ENCODE data around the gene C4A. TPM values are rescaled to one million over a fixed set of nuclear protein-coding genes. Genes with fewer than 3 reads are reported as not detected.
"Not testable (repeated sequence)": the region's sequence is repeated elsewhere in the genome, so short reads cannot be mapped to it uniquely, and the experiment has no call there.

Gene C4A
- total RNA-seq, 2 donors from 2014 or later, result 152 to 175 TPM

DNA sequence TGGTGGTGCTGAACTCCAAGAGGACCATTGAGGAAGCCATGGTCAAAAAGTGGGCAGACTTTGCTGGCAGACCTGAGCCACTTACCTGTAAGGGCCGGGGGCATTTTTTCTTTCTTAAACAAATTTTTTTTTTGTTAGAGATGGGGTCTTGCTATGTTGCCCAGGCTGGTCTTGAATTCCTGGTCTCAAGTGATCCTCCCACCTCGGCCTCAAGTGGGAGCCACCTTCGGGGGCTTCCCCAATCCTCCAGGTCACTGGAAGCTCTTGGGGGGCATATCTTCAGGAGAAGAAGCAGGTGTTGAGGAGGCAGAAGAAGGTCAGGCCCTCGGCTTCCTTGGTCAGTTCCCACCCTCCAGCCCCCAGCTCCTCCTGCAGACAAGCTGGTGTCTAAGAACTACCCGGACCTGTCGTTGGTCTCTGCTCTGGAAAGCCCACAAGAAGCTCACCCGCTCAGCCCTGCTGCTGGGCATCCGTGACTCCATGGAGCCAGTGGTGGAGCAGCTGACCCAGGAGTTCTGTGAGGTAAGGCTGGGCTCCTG lies 24.2 kb downstream of the C4A start:
- not testable (repeated sequence) for H3K36me3 ChIP-seq; H3K27ac ChIP-seq; H3K4me1 ChIP-seq; H3K9me3 ChIP-seq; DNase-seq (ENCODE audit: low spot score); H3K4me3 ChIP-seq; H3K27me3 ChIP-seq

DNA sequence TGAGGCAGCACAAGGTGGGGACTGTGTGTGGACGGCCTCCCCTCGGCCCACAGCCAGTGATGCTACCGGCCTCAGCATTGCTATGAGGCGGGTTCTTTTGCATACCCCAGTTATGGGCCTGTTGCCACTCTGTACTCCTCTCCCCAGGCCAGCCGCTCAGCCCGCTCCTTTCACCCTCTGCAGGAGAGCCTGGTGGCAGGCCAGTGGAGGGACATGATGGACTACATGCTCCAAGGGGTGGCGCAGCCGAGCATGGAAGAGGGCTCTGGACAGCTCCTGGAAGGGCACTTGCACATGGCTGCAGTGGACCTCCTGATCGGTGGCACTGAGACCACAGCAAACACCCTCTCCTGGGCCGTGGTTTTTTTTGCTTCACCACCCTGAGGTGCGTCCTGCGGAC lies 25.2 kb downstream of the C4A start:
- not testable (repeated sequence) for H3K36me3 ChIP-seq; H3K9me3 ChIP-seq; H3K4me3 ChIP-seq; DNase-seq (ENCODE audit: low spot score); H3K4me1 ChIP-seq; H3K27ac ChIP-seq; H3K27me3 ChIP-seq

DNA sequence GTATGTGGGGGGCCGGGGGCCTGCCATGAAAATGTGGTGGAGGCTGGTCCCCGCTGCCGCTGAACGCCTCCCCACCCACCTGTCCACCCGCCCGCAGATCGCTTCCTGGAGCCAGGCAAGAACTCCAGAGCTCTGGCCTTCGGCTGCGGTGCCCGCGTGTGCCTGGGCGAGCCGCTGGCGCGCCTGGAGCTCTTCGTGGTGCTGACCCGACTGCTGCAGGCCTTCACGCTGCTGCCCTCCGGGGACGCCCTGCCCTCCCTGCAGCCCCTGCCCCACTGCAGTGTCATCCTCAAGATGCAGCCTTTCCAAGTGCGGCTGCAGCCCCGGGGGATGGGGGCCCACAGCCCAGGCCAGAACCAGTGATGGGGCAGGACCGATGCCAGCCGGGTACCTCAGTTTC lies 26.2 kb downstream of the C4A start:
- not testable (repeated sequence) for H3K4me1 ChIP-seq; H3K9me3 ChIP-seq; H3K27ac ChIP-seq; DNase-seq (ENCODE audit: low spot score); H3K4me3 ChIP-seq; H3K27me3 ChIP-seq; H3K36me3 ChIP-seq

DNA sequence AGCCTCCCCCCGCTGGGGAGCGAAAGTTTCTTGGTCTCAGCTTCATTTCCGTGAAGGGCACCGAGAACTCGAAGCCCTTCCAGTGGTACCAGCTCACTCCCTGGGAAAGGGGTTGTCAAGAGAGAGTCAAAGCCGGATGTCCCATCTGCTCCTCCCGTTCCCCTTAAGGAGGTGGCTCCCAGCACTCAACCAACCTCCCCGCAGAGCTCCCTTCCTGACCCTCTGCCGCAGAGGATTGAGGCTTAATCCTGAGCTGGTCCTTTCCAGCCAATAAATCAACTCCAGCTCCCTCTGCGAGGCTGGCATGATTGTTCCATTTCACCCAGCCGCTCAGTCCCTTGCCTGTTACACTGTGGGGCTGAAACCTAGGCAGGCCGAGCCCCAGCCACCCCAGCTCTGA lies 26.8 kb downstream of the C4A start:
- not testable (repeated sequence) for H3K36me3 ChIP-seq; H3K4me3 ChIP-seq; H3K4me1 ChIP-seq; H3K27me3 ChIP-seq; H3K9me3 ChIP-seq; DNase-seq (ENCODE audit: low spot score); H3K27ac ChIP-seq

DNA sequence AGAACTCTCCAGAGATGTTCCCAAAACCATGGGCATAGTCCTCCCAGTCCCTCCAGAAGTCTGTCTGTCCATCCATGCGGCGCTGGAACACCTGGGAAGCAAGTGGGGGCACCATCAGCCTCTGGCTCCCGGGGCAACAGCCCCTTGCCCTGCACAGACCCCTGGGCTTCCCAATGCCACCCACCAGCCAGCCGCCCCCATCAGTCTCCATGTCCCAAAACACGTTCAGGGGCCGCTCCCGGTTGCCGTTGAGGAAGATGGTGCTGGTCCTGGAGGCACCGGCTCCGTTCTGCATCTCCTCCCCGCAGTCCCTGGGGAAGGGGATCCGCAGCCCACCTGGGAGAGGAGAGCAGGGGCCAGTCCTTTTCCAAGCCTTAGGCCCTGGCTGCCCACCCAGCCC lies 27.7 kb downstream of the C4A start:
- not testable (repeated sequence) for DNase-seq (ENCODE audit: low spot score); H3K27ac ChIP-seq

DNA sequence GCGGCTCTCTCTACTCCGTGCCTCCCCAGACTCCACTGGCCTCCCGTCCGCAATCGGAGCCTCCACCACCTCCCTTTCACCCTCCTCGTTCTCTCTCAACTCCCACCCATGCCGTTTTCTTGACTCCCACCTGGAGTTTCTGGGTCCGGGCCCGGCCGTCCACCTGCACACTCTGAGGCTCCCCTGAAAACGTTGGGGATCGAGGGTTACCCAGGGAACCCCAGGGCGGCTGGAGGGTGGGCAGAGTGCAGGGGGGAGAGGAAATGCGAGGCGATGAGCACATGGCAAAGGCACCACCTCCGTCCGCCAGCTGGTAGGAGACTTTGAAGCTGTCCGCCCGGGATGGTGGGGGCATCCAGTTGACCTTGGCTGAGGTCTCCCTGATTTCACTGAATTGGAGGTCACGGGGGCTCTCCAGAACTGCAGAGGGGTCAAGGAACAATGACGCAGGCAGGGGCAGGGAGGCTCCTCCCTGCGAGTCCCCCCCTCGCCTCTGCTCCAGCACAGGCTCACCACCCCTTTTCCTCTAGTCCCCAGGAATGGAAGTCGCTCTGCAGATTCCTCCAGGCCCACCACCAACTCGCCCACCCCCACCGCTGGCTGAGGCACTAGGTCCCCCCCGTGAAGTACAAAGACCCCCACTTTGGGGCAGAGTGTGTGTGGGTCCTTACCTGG lies 29.1 kb downstream of the C4A start:
- not testable (repeated sequence) for DNase-seq (ENCODE audit: low spot score); H3K27ac ChIP-seq; H3K4me3 ChIP-seq; H3K27me3 ChIP-seq; H3K9me3 ChIP-seq; H3K36me3 ChIP-seq; H3K4me1 ChIP-seq

More for the DNA sequence above, 27.7 kb downstream of the C4A start:
- H3K4me3 ChIP-seq, H3K9me3 ChIP-seq, H3K27me3 ChIP-seq, H3K4me1 ChIP-seq, H3K36me3 ChIP-seq: not testable (repeated sequence)

DNA sequence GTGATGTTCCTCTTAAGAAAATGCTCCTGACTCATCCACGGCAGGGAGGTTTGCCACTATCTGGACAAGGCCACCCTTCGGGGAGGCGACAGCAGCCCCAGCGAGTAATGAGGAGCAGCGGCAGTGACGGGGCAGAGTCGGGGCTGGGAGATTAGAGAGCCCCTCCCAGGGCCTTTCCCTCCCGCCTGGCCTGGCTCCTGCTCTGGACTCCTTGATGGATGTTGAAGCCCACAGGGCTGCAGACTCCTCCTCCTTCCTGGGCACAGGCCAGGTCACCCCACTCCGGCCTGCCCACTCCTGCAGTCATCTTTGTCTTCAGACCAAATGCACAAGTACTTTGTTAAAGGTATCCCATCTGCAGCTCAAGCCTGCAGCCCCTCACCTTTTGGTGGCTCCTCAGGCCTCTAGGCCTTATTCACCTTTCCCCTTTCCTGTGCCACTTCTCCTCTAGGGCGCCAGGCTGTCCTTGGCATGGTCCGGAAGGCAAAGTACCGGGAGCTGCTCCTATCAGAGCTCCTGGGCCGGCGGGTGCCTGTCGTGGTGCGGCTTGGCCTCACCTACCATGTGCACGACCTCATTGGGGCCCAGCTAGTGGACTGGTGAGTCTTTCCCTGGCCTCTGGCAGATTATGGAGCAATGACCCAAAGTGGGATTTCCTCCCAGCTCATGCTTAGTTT lies 31.2 kb downstream of the C4A start:
- not testable (repeated sequence) for H3K36me3 ChIP-seq; H3K27ac ChIP-seq; H3K4me3 ChIP-seq; H3K27me3 ChIP-seq; H3K4me1 ChIP-seq; DNase-seq (ENCODE audit: low spot score); H3K9me3 ChIP-seq

DNA sequence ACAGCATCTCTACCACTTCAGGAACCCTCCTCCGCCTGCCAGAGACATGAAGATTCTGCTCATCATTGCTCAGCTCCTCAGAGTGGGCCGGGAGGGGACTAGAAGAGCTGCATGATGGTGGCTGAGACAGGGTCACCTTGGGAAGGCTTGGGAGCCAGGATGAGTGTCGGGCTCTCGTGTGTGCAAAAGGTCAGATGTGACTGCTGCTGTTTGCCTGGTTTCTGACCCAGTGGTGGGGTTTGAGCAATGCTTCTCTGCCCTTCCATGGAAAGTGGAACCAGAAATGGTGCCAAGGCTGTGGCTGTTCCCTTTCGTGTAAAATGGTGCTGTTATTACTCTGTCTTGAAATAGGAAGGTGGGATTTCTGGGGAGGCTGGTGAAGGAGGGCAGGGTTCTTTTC lies 31.9 kb downstream of the C4A start:
- not testable (repeated sequence) for H3K27me3 ChIP-seq; H3K36me3 ChIP-seq; H3K4me1 ChIP-seq; H3K27ac ChIP-seq; H3K9me3 ChIP-seq; DNase-seq (ENCODE audit: low spot score); H3K4me3 ChIP-seq

DNA sequence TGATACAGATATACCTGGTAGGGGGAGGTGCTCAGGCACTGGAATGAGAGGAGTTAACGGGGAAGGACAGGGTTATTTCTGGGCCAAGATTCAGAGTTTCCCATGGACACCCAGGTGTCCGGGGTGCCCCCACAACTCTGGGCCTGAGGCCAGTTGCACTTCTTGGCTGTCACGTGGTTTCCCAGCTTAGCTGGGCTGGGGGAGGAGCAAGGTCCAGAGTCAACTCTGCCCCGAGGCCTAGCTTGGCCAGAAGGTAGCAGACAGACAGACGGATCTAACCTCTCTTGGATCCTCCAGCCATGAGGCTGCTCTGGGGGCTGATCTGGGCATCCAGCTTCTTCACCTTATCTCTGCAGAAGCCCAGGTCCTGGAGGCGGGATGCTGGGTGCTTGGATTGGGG lies 32.7 kb downstream of the C4A start, which contains the start of gene C4B:
C4B (plus strand) TSS at position 249 of the 400 bp plus-strand sequence; CDS start at position 300, 51 bp downstream.
- H3K27ac ChIP-seq; H3K27me3 ChIP-seq; H3K4me1 ChIP-seq; H3K4me3 ChIP-seq; H3K36me3 ChIP-seq; H3K9me3 ChIP-seq; DNase-seq (ENCODE audit: low spot score): not testable (repeated sequence)

DNA sequence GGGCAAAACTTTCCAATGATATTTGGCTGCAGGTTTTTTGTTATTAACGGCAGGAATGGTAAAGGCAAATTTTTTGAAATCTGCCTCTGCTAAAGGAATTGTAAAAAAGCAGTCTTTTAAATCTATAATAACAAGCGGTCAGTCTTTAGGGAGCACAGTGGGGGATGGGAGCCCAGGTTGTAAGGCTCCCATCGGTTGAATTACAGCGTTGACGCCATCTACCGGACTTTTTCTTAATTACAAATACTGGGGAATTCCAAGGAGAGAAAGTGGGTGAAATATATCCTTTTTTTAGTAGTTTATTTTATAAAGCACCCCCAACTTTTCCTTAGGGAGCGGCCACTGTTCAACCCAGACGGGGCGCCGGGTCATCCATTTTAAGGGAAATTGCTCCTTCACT lies 40.2 kb downstream of the C4A start:
- not testable (repeated sequence) for H3K4me1 ChIP-seq; H3K9me3 ChIP-seq; H3K36me3 ChIP-seq; DNase-seq (ENCODE audit: low spot score); H3K27ac ChIP-seq; H3K4me3 ChIP-seq; H3K27me3 ChIP-seq

DNA sequence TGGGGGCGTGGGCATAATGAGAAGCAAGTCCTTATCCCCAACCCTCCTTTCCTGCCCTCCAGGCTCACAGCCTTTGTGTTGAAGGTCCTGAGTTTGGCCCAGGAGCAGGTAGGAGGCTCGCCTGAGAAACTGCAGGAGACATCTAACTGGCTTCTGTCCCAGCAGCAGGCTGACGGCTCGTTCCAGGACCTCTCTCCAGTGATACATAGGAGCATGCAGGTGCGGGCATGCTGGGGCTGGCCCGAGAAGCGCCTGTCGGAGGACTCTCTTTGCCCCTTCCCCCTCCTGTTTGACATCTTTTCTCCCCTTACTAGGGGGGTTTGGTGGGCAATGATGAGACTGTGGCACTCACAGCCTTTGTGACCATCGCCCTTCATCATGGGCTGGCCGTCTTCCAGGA lies 46.8 kb downstream of the C4A start:
- H3K4me3 ChIP-seq, result not testable (repeated sequence)

DNA sequence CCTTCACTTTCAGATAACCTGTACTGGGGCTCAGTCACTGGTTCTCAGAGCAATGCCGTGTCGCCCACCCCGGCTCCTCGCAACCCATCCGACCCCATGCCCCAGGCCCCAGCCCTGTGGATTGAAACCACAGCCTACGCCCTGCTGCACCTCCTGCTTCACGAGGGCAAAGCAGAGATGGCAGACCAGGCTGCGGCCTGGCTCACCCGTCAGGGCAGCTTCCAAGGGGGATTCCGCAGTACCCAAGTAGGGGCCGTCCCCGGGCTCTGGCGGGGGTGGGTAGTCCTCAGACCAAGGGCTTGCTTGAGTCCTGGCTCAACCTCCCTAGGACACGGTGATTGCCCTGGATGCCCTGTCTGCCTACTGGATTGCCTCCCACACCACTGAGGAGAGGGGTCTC lies 47.7 kb downstream of the C4A start:
- not testable (repeated sequence) for H3K36me3 ChIP-seq; H3K4me1 ChIP-seq; H3K9me3 ChIP-seq; H3K4me3 ChIP-seq; H3K27me3 ChIP-seq; H3K27ac ChIP-seq; DNase-seq (ENCODE audit: low spot score)

More for the DNA sequence above, 46.8 kb downstream of the C4A start:
- not testable (repeated sequence) for H3K27me3 ChIP-seq; H3K4me1 ChIP-seq; H3K36me3 ChIP-seq; DNase-seq (ENCODE audit: low spot score); H3K9me3 ChIP-seq; H3K27ac ChIP-seq

DNA sequence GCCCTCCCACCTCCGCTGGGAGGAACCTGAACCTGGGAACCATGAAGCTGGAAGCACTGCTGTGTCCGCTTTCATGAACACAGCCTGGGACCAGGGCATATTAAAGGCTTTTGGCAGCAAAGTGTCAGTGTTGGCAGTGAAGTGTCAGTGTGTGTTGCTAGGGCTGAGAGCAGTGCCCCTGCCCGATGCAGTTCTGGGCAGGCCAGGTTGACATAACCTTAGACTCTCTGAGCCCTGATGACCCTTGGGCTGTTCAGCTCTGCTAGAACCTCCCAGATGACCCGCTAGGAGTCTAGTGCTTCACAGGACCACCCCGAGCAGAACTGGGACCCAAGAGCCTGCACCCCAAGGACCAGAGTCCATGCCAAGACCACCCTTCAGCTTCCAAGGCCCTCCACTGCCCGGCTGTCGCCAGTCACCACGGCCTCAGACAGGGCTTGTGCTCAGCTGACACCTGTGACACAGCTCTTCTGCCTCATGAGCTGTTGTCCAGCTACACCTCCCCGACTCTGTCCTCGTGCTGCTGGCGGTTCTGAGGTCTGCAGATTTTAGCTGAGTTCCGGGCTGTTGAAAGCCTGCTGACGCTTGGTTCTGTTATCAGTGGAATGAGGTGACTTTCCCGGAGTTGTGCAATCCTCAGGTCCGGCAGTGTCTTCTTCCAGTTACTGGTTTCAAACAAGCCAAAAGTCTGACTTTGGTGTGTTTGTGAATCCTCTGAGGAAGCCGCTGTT lies 53.6 kb downstream of the C4A start:
- not testable (repeated sequence) for H3K4me1 ChIP-seq; H3K36me3 ChIP-seq; H3K4me3 ChIP-seq; H3K27ac ChIP-seq; H3K9me3 ChIP-seq; DNase-seq (ENCODE audit: low spot score); H3K27me3 ChIP-seq

DNA sequence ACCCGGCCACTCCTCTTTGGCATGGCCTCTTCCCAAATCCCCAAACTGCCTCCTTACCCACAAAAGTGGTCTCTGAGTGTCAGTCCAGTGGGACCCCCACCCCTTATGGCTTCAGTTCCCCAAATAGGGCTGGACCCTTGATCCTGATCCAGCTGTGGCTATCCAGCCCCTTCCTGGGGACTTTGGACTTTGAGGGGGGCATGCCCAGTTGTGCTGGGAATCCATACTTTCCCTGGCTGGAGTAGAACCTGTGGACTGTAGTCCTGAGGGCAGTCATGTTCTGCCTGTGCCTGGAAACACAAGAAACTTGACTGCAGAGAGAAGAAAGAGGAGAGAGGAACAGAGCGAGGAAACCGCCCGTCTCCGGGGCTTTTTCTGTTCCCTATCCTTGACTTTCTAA lies 55.3 kb downstream of the C4A start:
- H3K27ac ChIP-seq; H3K36me3 ChIP-seq; DNase-seq (ENCODE audit: low spot score); H3K4me1 ChIP-seq; H3K27me3 ChIP-seq; H3K9me3 ChIP-seq; H3K4me3 ChIP-seq: not testable (repeated sequence)

All from right atrium auricular region (tissue), 2 donors.